Umbilical cord (tissue), 2 donors: ENCODE results near the gene RBL2. TPM values are rescaled to one million over a fixed set of nuclear protein-coding genes. Genes with fewer than 3 reads are reported as not detected.
A peak's percentile ranks its signal among the peaks of the same experiment; 100 is the strongest.

ENCODE experiments used
- DNase-seq: peaks from one replicate; pipeline ENCODE4 v3.0.0-alpha.2; 2015; ENCODE audit warnings: low spot score
- total RNA-seq: library from RNA; depleted of rRNA; stranded (reverse); fragments of >200 nt; gene quantifications from one replicate; pipeline ENCODE4 v1.2.3, GENCODE V29; 2014; ENCODE audit warnings: low replicate concordance; ENCODE audit not compliant: insufficient read depth

The RBL2 gene
- total RNA-seq, 1 donor from 2014 or later: 83.1 TPM

- DNase-seq: no peak
Observed at GRCh38 chr16:53449816-53450517, 15.7 kb downstream of the RBL2 start.

DNA sequence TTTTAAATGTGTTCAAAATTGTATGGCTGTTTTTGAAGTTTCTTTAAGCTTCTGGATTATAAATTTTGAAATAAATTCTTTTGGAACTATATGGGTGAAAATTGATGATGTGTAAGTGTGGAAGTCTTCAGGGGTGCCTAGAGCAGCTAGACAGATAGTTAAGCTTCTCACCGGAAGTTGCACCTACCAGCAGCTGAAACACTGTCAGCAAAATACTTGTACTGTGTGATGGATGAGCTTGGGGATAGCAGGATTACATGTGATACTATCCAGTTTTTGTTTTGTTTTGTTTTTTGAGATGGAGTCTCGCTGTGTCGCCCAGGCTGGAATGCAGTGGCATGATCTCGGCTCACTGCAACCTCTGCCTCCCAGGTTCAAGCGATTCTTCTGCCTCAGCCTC lies 19.7 kb downstream of the RBL2 start:
- DNase-seq: no peak

DNA sequence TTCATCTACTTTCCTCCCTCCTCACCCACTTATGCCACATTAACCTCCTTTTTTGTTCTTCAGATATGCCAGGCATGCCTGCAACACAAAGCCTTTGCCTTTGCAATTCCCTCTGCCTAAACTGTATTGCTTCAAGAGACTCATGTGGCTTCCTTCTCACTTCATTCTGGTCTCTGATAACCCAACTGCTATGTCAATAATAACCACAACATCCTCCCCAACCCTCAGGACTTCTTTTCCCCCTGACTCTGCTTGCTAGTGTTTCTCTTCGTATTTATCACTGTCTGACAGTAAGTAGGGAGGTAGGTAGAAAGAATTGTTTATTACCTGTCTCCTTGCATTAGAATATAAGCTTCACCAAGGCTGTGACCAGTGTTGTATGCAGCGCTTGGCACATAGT lies 22.4 kb downstream of the RBL2 start:
- no peak for DNase-seq

GRCh38 chr16:53457670-53458069 lies 23.4 kb downstream of the RBL2 start:
- no peak for DNase-seq

DNA sequence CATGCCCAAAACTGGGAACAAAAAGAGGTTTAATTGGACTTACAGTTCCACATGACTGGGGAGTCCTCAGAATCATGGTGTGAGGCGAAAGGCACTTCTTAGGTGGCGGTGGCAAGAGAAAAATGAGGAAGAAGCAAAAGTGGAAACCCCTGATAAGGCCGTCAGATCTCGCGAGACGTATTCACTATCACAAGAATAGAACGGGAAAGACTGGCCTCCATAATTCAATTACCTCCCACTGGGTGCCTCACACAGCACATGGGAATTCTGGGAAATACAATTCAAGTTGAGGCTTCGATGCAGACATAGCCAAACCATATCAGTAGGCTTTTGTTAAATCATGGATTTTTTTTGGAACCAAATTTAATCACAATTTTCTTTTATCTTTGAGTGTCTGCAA lies 24.4 kb downstream of the RBL2 start:
- no peak for DNase-seq

- no peak for DNase-seq
Observed at GRCh38 chr16:53465606-53466280, 31.5 kb downstream of the RBL2 start.

GRCh38 chr16:53476867-53477266 lies 42.6 kb downstream of the RBL2 start:
- no peak for DNase-seq

DNA sequence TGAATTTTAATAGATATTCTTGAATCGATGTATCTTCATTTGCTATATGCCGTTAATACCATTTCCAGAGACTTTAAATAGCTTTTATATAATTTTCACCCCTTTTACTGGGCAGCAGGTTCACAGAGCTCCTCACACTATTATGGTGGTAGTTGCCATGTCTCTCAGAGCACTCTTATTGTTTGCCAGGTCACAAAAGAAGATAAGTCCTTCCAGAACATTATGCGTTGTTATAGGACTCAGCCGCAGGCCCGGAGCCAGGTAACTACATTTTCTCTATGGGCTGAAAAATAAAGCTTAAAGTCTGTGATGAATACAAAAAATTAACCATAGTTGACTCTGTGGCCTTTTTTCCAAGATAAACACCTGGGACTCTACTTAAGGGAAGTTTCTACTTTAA lies 44.7 kb downstream of the RBL2 start:
- no peak for DNase-seq

GRCh38 chr16:53480394-53480793 lies 46.1 kb downstream of the RBL2 start:
- DNase-seq: no peak

- DNase-seq: no peak
Observed at GRCh38 chr16:53482123-53482522, 47.9 kb downstream of the RBL2 start.

DNA sequence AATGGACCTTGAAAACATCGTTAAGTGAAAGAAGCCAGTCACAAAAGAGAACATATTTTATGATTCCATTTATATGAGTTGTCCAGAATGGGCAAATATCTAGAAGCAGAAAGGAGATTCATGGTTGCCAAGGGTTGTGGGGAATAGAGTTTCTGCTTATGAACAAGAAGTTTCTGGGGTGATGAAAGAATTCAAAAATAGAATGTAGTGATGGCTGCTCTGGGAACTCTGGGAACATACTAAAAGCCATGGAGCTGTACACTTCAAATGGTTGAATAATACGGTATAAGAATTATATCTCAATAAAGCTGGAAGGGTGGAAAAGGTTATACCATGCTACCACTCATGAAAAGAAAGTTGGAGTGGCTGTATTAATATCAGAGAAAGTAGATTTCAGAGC lies 50.3 kb downstream of the RBL2 start:
- no peak for DNase-seq

DNA sequence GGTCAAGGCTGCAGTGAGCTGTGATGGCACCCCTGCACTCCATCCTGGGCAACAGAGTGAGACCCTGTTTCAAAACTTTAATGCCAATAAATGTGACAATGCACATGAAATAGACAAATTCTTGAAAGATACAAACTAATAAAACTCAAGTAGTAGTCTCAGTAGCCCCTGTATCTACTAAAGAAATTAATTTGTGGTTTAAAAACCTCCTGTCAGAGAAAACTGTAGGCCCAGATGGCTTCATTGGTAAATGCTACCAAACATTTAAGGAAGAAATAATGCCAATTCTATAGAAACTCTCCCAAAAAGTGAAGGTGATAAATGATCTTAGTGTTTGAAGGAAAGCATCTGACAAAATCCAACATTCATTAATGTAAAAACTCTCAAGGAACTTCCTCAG lies 52.0 kb downstream of the RBL2 start:
- no peak for DNase-seq

DNA sequence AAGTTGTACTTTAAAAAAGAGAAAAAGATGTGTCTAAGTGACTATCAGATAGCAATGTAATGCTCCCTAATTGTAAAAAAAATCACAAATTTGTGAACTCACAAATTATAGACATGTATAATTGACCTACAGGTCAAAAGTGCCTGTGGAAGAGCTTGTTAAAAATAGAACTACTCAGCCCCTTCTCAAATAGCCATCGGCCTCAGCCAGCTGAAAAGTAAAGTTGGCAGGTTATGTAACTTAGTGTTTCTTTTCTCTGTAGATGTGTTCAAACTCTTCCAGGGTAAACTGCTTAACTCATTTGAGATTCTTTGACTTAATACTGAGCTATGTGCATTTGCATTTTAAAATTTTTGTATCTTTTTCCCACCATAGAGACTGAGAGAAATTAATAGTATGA lies 55.5 kb downstream of the RBL2 start:
- DNase-seq: no peak

DNA sequence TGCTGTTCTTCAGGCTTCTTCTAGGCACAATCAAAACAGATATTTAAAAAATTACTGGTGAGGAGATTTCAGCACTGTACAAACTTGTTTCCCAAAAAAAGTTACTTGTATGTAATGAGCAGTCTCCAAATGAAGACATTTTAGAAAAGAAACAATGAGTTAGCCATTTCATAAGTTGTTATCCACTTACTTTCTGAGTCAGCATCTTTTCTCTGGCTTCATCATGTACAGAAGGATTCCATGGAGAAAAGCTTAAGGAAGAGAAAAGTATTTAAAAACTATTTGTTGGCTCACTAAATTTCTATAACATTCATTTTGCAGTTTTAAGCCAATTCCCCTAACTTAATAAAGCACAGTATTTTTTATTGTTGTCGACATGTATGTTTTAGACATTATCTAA lies 58.2 kb downstream of the RBL2 start:
- DNase-seq: peak; percentile 16

- DNase-seq: no peak
Observed at GRCh38 chr16:53494636-53495035, 60.4 kb downstream of the RBL2 start.

DNA sequence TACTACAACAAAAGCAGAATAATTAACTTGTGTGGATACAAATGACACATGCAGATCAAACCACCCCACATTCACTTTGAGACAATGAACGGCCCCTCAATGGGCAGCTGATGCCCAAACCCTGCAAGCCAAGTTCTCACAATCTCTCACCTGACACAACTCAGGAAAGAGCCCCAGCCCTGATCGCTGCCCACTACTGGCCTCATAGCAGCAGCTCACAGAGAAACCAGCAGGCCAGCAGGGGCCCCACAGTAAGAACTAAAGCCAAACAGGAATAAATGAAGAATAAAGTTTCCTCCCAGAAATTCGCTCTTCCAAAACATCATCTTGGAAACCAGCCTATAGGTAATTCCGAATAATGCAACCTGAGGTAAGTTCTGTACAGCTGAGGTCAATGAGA lies 61.1 kb downstream of the RBL2 start:
- no peak for DNase-seq

DNA sequence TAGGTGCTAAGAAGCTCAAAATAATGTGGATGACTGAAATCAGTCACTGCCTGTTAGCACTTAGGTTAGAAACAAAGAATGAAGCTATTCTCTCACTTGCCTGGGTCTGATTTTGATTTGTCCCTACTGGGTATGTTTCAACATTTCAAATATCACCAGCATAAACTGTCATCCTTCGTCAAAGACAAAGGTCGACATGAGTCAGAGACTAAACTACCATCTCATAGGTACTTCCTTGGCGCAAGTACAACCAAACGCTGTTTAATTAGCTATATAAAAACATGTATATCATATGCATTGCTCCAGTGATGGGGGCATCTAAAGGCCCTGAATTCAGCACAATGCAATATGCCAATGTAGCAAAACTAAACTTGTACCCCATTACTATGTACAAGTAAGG lies 64.7 kb downstream of the RBL2 start:
- no peak for DNase-seq

GRCh38 chr16:53501216-53501859 lies 67.1 kb downstream of the RBL2 start:
- peak; percentile 76 for DNase-seq

- DNase-seq: peak; percentile 56
Observed at GRCh38 chr16:53502331-53503269, 68.3 kb downstream of the RBL2 start, which contains the start of gene AKTIP. AKTIP (minus strand) TSS chr16:53503209; CDS start chr16:53500259, 2,950 bp downstream.

DNA sequence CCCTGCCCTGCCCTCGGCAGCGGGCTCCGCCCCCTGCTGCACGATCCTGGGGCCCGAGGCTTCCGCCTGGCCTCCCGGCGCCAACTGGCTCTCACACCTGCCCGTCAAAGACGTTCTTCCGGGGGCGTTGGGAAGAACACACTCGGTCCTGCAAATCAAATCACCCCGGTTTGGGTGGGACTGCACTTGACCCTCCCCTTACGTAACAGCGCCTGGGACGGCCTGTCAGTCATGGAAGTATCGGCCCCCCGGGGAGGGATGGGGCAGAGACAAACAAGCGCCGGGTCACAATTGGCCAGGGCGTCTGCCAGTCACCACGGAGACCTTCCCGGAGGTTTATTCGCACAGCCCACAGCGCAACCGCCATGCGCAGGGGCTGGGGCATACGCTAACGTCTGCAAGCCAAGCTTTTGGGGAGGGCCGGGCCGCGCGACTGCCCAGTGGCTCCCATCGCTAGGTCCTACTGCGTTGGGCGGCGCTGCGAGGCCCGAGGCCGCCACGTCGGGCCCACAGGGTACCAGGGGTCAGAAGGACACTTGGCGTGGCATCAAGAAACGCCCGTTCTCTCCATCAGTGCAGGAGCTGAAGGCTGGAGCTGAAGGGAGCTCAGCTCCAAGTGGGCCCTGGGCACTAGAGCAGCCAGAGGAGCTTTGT lies 69.1 kb downstream of the RBL2 start:
- peak; percentile 100 for DNase-seq

DNA sequence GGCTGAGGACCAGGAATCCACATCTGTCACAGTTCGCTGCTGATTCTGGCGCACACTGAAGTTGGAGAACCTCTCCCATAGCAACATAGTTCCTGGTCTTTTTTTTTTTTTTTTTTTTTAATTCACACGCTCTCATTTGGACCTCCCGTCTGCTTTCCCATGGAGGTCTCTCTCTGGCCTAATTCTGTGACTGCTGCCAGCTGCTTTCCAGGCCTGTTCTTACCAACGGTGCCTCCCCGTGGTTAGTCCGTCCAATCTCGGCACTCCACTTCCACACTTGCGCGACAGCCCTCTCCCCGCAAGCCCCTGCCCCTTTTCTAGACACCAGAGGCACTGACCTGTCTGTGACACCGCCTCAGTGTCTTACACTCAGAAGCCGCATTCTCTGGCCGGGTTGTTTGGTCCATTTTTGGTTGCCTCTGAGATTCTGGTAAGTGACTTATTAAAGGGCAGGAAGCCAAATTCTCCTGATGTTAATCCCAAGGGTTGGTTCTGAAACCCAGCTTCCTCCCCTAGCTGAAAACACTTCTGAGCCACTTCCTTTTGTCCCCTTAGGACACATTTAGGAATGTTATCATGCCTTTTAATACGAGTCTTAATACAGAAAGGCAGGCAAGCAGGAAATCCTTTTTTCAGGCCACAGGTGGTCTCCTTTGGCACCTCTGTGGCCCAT lies 69.9 kb downstream of the RBL2 start:
- peak; percentile 65 for DNase-seq
